Bone marrow (tissue), 2 donors: ENCODE data around the gene MED13L.
A peak's percentile ranks its signal among the peaks of the same experiment; 100 is the strongest.

Experiments used
- DNase-seq, 2 donors: peaks; one replicate each; lab custom pipeline; 2025; lab: John Stamatoyannopoulos, UW

Gene MED13L

GRCh38 chr12:116127859-116128258 lies 149.6 kb downstream of the MED13L start:
- DNase-seq: no peak

- DNase-seq: no peak
Observed at GRCh38 chr12:116126610-116127009, 150.9 kb downstream of the MED13L start.

GRCh38 chr12:116125956-116126566 lies 151.4 kb downstream of the MED13L start:
- no peak for DNase-seq

GRCh38 chr12:116125084-116125483 lies 152.4 kb downstream of the MED13L start:
- no peak for DNase-seq

- peak in 1 of 2 donors; percentile 19 for DNase-seq
Observed at GRCh38 chr12:116123451-116124258, 153.8 kb downstream of the MED13L start.

GRCh38 chr12:116122628-116123027 lies 154.9 kb downstream of the MED13L start:
- no peak for DNase-seq

GRCh38 chr12:116121453-116121871 lies 156.0 kb downstream of the MED13L start:
- no peak for DNase-seq

GRCh38 chr12:116116650-116117424 lies 160.7 kb downstream of the MED13L start:
- no peak for DNase-seq

GRCh38 chr12:116113398-116114130 lies 163.9 kb downstream of the MED13L start:
- no peak for DNase-seq

- no peak for DNase-seq
Observed at GRCh38 chr12:116106870-116107269, 170.6 kb downstream of the MED13L start.

- no peak for DNase-seq
Observed at GRCh38 chr12:116104167-116104767, 173.2 kb downstream of the MED13L start.

- DNase-seq: no peak
Observed at GRCh38 chr12:116101991-116102390, 175.5 kb downstream of the MED13L start.

GRCh38 chr12:116099652-116100432 lies 177.7 kb downstream of the MED13L start:
- no peak for DNase-seq

- DNase-seq: no peak
Observed at GRCh38 chr12:116096874-116097273, 180.6 kb downstream of the MED13L start.

- no peak for DNase-seq
Observed at GRCh38 chr12:116094475-116094874, 183.0 kb downstream of the MED13L start.

- DNase-seq: no peak
Observed at GRCh38 chr12:116093915-116094314, 183.6 kb downstream of the MED13L start.

GRCh38 chr12:116092776-116093175 lies 184.7 kb downstream of the MED13L start:
- no peak for DNase-seq

GRCh38 chr12:116092162-116092561 lies 185.3 kb downstream of the MED13L start:
- DNase-seq: no peak

- no peak for DNase-seq
Observed at GRCh38 chr12:116091579-116091978, 185.9 kb downstream of the MED13L start.

- no peak for DNase-seq
Observed at GRCh38 chr12:116090516-116090915, 187.0 kb downstream of the MED13L start.

- no peak for DNase-seq
Observed at GRCh38 chr12:116089080-116089479, 188.4 kb downstream of the MED13L start.
